Right hindlimb (tissue), 1 donor: Measurements from ENCODE around the gene TRPC4.

Experiments
- DNase-seq: peaks from one replicate; pipeline ENCODE4 v3.0.0-alpha.2; 2018

Gene TRPC4

GRCh38 chr13:37869756-37870488, at the start of gene TRPC4:
Gene TRPC4 (minus strand): TSS chr13:37869772. CDS start chr13:37783333, 86,439 bp downstream.
- DNase-seq = peak; percentile 70

- DNase-seq = no peak
Measured at GRCh38 chr13:37918751-37919150, 49.2 kb upstream of the TRPC4 start.

GRCh38 chr13:37918116-37918714, 48.6 kb upstream of the TRPC4 start:
- no peak for DNase-seq

- no peak for DNase-seq
Measured at GRCh38 chr13:37914781-37915391, 45.3 kb upstream of the TRPC4 start.

GRCh38 chr13:37910790-37911189, 41.2 kb upstream of the TRPC4 start:
- no peak for DNase-seq

- no peak for DNase-seq
Measured at GRCh38 chr13:37906880-37907279, 37.3 kb upstream of the TRPC4 start.

GRCh38 chr13:37905736-37906135, 36.2 kb upstream of the TRPC4 start:
- no peak for DNase-seq

GRCh38 chr13:37899753-37900152, 30.2 kb upstream of the TRPC4 start:
- DNase-seq = no peak

- no peak for DNase-seq
Measured at GRCh38 chr13:37893321-37893720, 23.7 kb upstream of the TRPC4 start.

GRCh38 chr13:37889820-37890219, 20.2 kb upstream of the TRPC4 start:
- DNase-seq = no peak

GRCh38 chr13:37889102-37889501, 19.5 kb upstream of the TRPC4 start:
- DNase-seq = no peak

GRCh38 chr13:37886879-37887278, 17.3 kb upstream of the TRPC4 start:
- DNase-seq = no peak

GRCh38 chr13:37884674-37885073, 15.1 kb upstream of the TRPC4 start:
- DNase-seq = no peak

- no peak for DNase-seq
Measured at GRCh38 chr13:37884026-37884425, 14.5 kb upstream of the TRPC4 start.

- DNase-seq = no peak
Measured at GRCh38 chr13:37878921-37879320, 9.3 kb upstream of the TRPC4 start.

GRCh38 chr13:37878496-37878895, 8.9 kb upstream of the TRPC4 start:
- no peak for DNase-seq

GRCh38 chr13:37870895-37871550, 1.5 kb upstream of the TRPC4 start:
- DNase-seq = no peak

GRCh38 chr13:37870489-37870845, 895 bp upstream of the TRPC4 start:
- DNase-seq = no peak

- DNase-seq = no peak
Measured at GRCh38 chr13:37869506-37869755, 141 bp downstream of the TRPC4 start.

- peak; percentile 24 for DNase-seq
Measured at GRCh38 chr13:37868691-37869505, 674 bp downstream of the TRPC4 start.

GRCh38 chr13:37863708-37864107, 5.9 kb downstream of the TRPC4 start:
- no peak for DNase-seq

GRCh38 chr13:37835392-37835791, 34.2 kb downstream of the TRPC4 start:
- DNase-seq = no peak

GRCh38 chr13:37833411-37833810, 36.2 kb downstream of the TRPC4 start:
- DNase-seq = no peak
